HCT116 (cell line): ENCODE measurements around the gene DENND4A. TPM values are rescaled to one million over a fixed set of nuclear protein-coding genes. Genes with fewer than 3 reads are reported as not detected.

Source experiments
- ATAC-seq: fragments of 200-7000 bp; cut with Tn5 transposase; 2 replicates; pipeline ENCODE4 v1.9.1; 2020; ENCODE audit warnings: mild to moderate bottlenecking, moderate library complexity
- BruUV-seq: library from RNA; stranded (reverse); fragments of 400-500 nt; replicated peaks from 2 replicates; lab custom pipeline; 2021; lab: Mats Ljungman, UMichigan
- CTCF ChIA-PET: fragments of 300-600 bp; sonication (Branson Sonifier 250); formaldehyde crosslinking; loops from one replicate; lab custom pipeline; 2021; ENCODE audit warnings: antibody characterized with exemption; lab: Charles Lee
- POLR2A ChIA-PET: fragments of 300-600, 350-600 bp; sonication (Branson Sonifier 250); formaldehyde crosslinking; loops from one replicate; lab custom pipeline; 2021; ENCODE audit warnings: antibody characterized with exemption; lab: Charles Lee
- RAD21 ChIA-PET, 2 experiments: fragments of 300-600 bp; sonication (Branson Sonifier 250); formaldehyde crosslinking; loops; one replicate each; lab custom pipeline; 2023; ENCODE audit warnings: low total read pairs in 2 of 2; ENCODE audit not compliant: uncharacterized antibody in 2 of 2, unreplicated experiment in 2 of 2, low non-redundant PET in 1 of 2; lab: Charles Lee
- DNase-seq: peaks from one replicate; pipeline ENCODE4 v3.0.0-alpha.2; 2010; ENCODE audit warnings: low read depth, low spot score
- H2AFZ ChIP-seq: fragments of 200-600 bp; shearing (Covaris generic), sonication (generic); 2 replicates; pipeline ENCODE4 v1.6.1; 2017; ENCODE audit warnings: low read depth, mixed run types, mixed read lengths, antibody characterized with exemption, low read length; ENCODE audit not compliant: poor library complexity, severe bottlenecking
- H3K27ac ChIP-seq: 2 replicates; pipeline ENCODE4 v1.5.1; 2012; ENCODE audit warnings: low read depth, low read length
- H3K27me3 ChIP-seq: fragments of 200-600 bp; sonication (generic); 2 replicates; pipeline ENCODE4 v1.6.1; 2016; ENCODE audit warnings: mixed run types, low read length, mixed read lengths; ENCODE audit not compliant: insufficient read depth
- H3K36me3 ChIP-seq, 2 experiments: fragments of 200-500 bp in 1 of 2; fragments of 200-600 bp in 1 of 2; sonication (Bioruptor generic) in 1 of 2; sonication (generic) in 1 of 2; 2 replicates each; pipeline versions ENCODE4 v1.5.1 to v1.6.1; 2014 to 2016; ENCODE audit warnings: low read length in 2 of 2, inconsistent platforms in 1 of 2, mixed read lengths in 1 of 2, mixed run types in 1 of 2; ENCODE audit not compliant: insufficient read depth in 2 of 2, control insufficient read depth in 1 of 2
- H3K4me1 ChIP-seq, 2 experiments: fragments of 200-600 bp in 1 of 2; sonication (generic) in 1 of 2; 2 replicates each; pipeline versions ENCODE4 v1.5.1 to v1.6.1; 2012 to 2017; ENCODE audit warnings: low read length in 2 of 2, inconsistent platforms in 1 of 2, mild to moderate bottlenecking in 1 of 2, mixed read lengths in 1 of 2, mixed run types in 1 of 2, moderate library complexity in 1 of 2; ENCODE audit not compliant: insufficient read depth in 2 of 2, control insufficient read depth in 1 of 2
- H3K4me2 ChIP-seq: fragments of 200-600 bp; sonication (generic); 2 replicates; pipeline ENCODE4 v1.6.1; 2017; ENCODE audit warnings: mixed run types, low read length, mixed read lengths
- H3K4me3 ChIP-seq, 2 experiments: fragments of 200-600 bp in 1 of 2; sonication (generic) in 1 of 2; replicated peaks in 1 of 2; 2 replicates each; pipeline ENCODE4 v1.5.1; 2011 to 2016; ENCODE audit warnings: low read length in 2 of 2, control low read depth in 1 of 2, low read depth in 1 of 2, mild to moderate bottlenecking in 1 of 2, mixed read lengths in 1 of 2, mixed run types in 1 of 2
- H3K79me2 ChIP-seq: fragments of 200-600 bp; sonication (generic); 2 replicates; pipeline ENCODE4 v1.6.1; 2017; ENCODE audit warnings: mild to moderate bottlenecking, mixed run types, low read length, moderate library complexity, mixed read lengths; ENCODE audit not compliant: insufficient read depth
- H3K9ac ChIP-seq: fragments of 200-600 bp; sonication (generic); 2 replicates; pipeline ENCODE4 v1.6.1; 2016; ENCODE audit warnings: low read length, mixed read lengths
- H3K9me2 ChIP-seq: fragments of 200-600 bp; sonication (generic), shearing (Covaris generic); 2 replicates; pipeline ENCODE4 v1.6.1; 2017; ENCODE audit warnings: mixed run types, mild to moderate bottlenecking, moderate library complexity; ENCODE audit not compliant: insufficient read depth
- H3K9me3 ChIP-seq, 2 experiments: fragments of 200-500 bp in 1 of 2; fragments of 200-600 bp in 1 of 2; sonication (Bioruptor generic) in 1 of 2; sonication (generic) in 1 of 2; 2 replicates each; pipeline ENCODE4 v1.6.1; 2014 to 2017; ENCODE audit warnings: low read length in 2 of 2, mixed read lengths in 2 of 2, inconsistent platforms in 1 of 2, low read depth in 1 of 2, mild to moderate bottlenecking in 1 of 2, mixed run types in 1 of 2, moderate library complexity in 1 of 2; ENCODE audit not compliant: control insufficient read depth in 1 of 2, insufficient read depth in 1 of 2
- H4K20me1 ChIP-seq: fragments of 200-600 bp; sonication (generic), shearing (Covaris generic); 2 replicates; pipeline ENCODE4 v1.6.1; 2017; ENCODE audit warnings: mixed run types, mild to moderate bottlenecking, moderate library complexity; ENCODE audit not compliant: insufficient read depth
- CEBPB ChIP-seq: IDR thresholded peaks from 2 replicates; pipeline ENCODE4 v1.6.1; 2012; ENCODE audit warnings: low read depth
- CTCF ChIP-seq, 3 experiments: fragments of 200-600 bp in 1 of 3; sonication (generic) in 1 of 3; IDR thresholded peaks in 2 of 3; conservative IDR thresholded peaks in 1 of 3; 2 replicates each; pipeline ENCODE4 v1.5.1; 2012 to 2017; ENCODE audit warnings: low read depth in 2 of 3, low read length in 2 of 3, antibody characterized with exemption in 1 of 3, borderline replicate concordance in 1 of 3, control low read depth in 1 of 3, mild to moderate bottlenecking in 1 of 3, mixed read lengths in 1 of 3, mixed run types in 1 of 3, moderate library complexity in 1 of 3; ENCODE audit not compliant: insufficient read depth in 1 of 3
- EGR1 ChIP-seq: IDR thresholded peaks from 2 replicates; pipeline ENCODE4 v1.6.1; 2012; ENCODE audit warnings: low read depth
- ELF1 ChIP-seq: IDR thresholded peaks from 2 replicates; pipeline ENCODE4 v1.6.1; 2012; ENCODE audit warnings: low read depth, borderline replicate concordance
- FOSL1 ChIP-seq: IDR thresholded peaks from 2 replicates; pipeline ENCODE4 v1.6.1; 2012; ENCODE audit warnings: low read depth
- JUND ChIP-seq: IDR thresholded peaks from 2 replicates; pipeline ENCODE4 v1.6.1; 2012
- MAX ChIP-seq: IDR thresholded peaks from 2 replicates; pipeline ENCODE4 v1.6.1; 2012
- POLR2A ChIP-seq: IDR thresholded peaks from 2 replicates; pipeline ENCODE4 v1.7.0; 2011; ENCODE audit warnings: borderline replicate concordance; ENCODE audit not compliant: insufficient read depth, insufficient read length; ENCODE audit errors: extremely low read depth
- POLR2AphosphoS5 ChIP-seq: IDR thresholded peaks from 2 replicates; pipeline ENCODE4 v1.6.1; 2011; ENCODE audit warnings: mild to moderate bottlenecking, low read depth, low read length, moderate library complexity
- RAD21 ChIP-seq: IDR thresholded peaks from 2 replicates; pipeline ENCODE4 v1.6.1; 2012; ENCODE audit warnings: low read depth, mild to moderate bottlenecking
- REST ChIP-seq: IDR thresholded peaks from 2 replicates; pipeline ENCODE4 v1.6.1; 2012; ENCODE audit warnings: low read depth
- SP1 ChIP-seq: IDR thresholded peaks from 2 replicates; pipeline ENCODE4 v1.6.1; 2012; ENCODE audit warnings: low read depth
- SRF ChIP-seq: IDR thresholded peaks from 2 replicates; pipeline ENCODE4 v1.6.1; 2012; ENCODE audit warnings: low read depth
- ZBTB33 ChIP-seq: IDR thresholded peaks from 2 replicates; pipeline ENCODE4 v1.6.1; 2011; ENCODE audit warnings: mild to moderate bottlenecking, low read length, moderate library complexity; ENCODE audit not compliant: insufficient replicate concordance; ENCODE audit errors: extremely low read depth
- ZNF274 ChIP-seq: fragments of 200-500 bp; sonication (Bioruptor generic); IDR thresholded peaks from 2 replicates; pipeline ENCODE4 v1.6.1; 2014; ENCODE audit warnings: mild to moderate bottlenecking, low read depth, low read length, inconsistent platforms
- intact Hi-C: fragments of 100-400 bp; cut with micrococcal nuclease; formaldehyde crosslinking; loops from 2 replicates; pipeline ENCODE4 v1.10.0; 2022
- total RNA-seq: library from RNA; stranded (reverse); gene quantifications from one replicate; pipeline ENCODE4 v1.2.1, GENCODE V29; 2021; ENCODE audit not compliant: unreplicated experiment

The DENND4A gene
- total RNA-seq, 1 experiment from 2014 or later: 9.1 TPM

- no peak for DNase-seq
- CTCF ChIA-PET: no interaction called here
- H3K79me2 ChIP-seq: no peaks in the 10 kb centered on the region
- no peak for ATAC-seq
- H3K9me3 ChIP-seq: no peaks in the 10 kb centered on the region
- no peak overlapping the region for H3K4me3 ChIP-seq
- intact Hi-C loops: no loop called here
- no peaks in the 10 kb centered on the region for H3K27me3 ChIP-seq
- no peaks in the 10 kb centered on the region for H3K36me3 ChIP-seq
- no peak overlapping the region for H2AFZ ChIP-seq
- no peaks in the 10 kb centered on the region for H4K20me1 ChIP-seq
- TF ChIP-seq RAD21 (no peak), EGR1 (no peak), POLR2A (no peak), CEBPB (no peak), POLR2AphosphoS5 (no peak), SP1 (no peak), ZBTB33 (no peak), MAX (no peak), ZNF274 (no peak), CTCF (IDR thresholded peaks at IDR 0.05 in 2 of 3, conservative IDR thresholded peaks at IDR 0.05 in 1 of 3; ENCODE audit: borderline replicate concordance in 1 of 3, insufficient read depth in 1 of 3, low read depth in 2 of 3, low read length in 2 of 3) (no peak), FOSL1 (no peak), ELF1 (no peak), JUND (no peak), SRF (no peak), REST (no peak)
- no TSS peak for BruUV-seq
- H3K4me2 ChIP-seq: no peak overlapping the region
- no peaks in the 10 kb centered on the region for H3K4me1 ChIP-seq
- H3K9me2 ChIP-seq: no peaks in the 10 kb centered on the region
- no peak overlapping the region for H3K27ac ChIP-seq
- no peak overlapping the region for H3K9ac ChIP-seq
- POLR2A ChIA-PET: no interaction called here
- RAD21 ChIA-PET: no interaction called here
These were observed 169.0 kb downstream of the DENND4A start for GRCh38 chr15:65623103-65623502.
